Keratinocyte (primary cell): ENCODE data around the gene RUVBL2. TPM values are rescaled to one million over a fixed set of nuclear protein-coding genes. Genes with fewer than 3 reads are reported as not detected.
A peak's percentile ranks its signal among the peaks of the same experiment; 100 is the strongest.

ENCODE experiments used
- DNase-seq: peaks from one replicate; pipeline ENCODE4 v3.0.0-alpha.2; 2011; ENCODE audit warnings: low read depth, missing footprints, low spot score
- FAIRE-seq: peaks from 2 replicates; lab custom pipeline; 2011; peaks lifted over from hg19 to GRCh38; lab: Jason Lieb, UNC
- H2AFZ ChIP-seq: 2 replicates; pipeline ENCODE4 v1.6.0; 2012; ENCODE audit warnings: low read length, control low read depth, inconsistent platforms; ENCODE audit not compliant: control insufficient read depth
- H3K27ac ChIP-seq: 2 replicates; pipeline ENCODE4 v1.5.1; 2011; ENCODE audit warnings: low read length; ENCODE audit not compliant: control insufficient read depth, insufficient read depth
- H3K27me3 ChIP-seq: 3 replicates; pipeline ENCODE4 v1.6.0; 2011; ENCODE audit warnings: low read length; ENCODE audit not compliant: control insufficient read depth, insufficient read depth; ENCODE audit errors: extremely low read depth
- H3K36me3 ChIP-seq, 2 experiments: 2 replicates in 1 of 2; 3 replicates in 1 of 2; pipeline ENCODE4 v1.5.1; 2011; ENCODE audit warnings: low read length in 2 of 2, mild to moderate bottlenecking in 1 of 2; ENCODE audit not compliant: control insufficient read depth in 2 of 2, insufficient read depth in 2 of 2; ENCODE audit errors: extremely low read depth in 1 of 2
- H3K4me1 ChIP-seq: 3 replicates; pipeline ENCODE4 v1.5.1; 2011; ENCODE audit warnings: low read length; ENCODE audit not compliant: control insufficient read depth, insufficient read depth; ENCODE audit errors: extremely low read depth
- H3K4me2 ChIP-seq: 3 replicates; pipeline ENCODE4 v1.6.0; 2011; ENCODE audit warnings: low read depth, low read length; ENCODE audit not compliant: control insufficient read depth, insufficient read depth; ENCODE audit errors: extremely low read depth
- H3K4me3 ChIP-seq, 3 experiments: fragments of 200-600 bp in 1 of 3; sonication (generic) in 1 of 3; 2 replicates in 2 of 3; 3 replicates in 1 of 3; pipeline ENCODE4 v1.5.1; 2011 to 2016; ENCODE audit warnings: low read length in 3 of 3, mild to moderate bottlenecking in 3 of 3, control low read depth in 2 of 3, inconsistent platforms in 1 of 3, low read depth in 1 of 3, mixed read lengths in 1 of 3, mixed run types in 1 of 3, moderate library complexity in 1 of 3; ENCODE audit not compliant: control insufficient read depth in 2 of 3, insufficient read depth in 2 of 3; ENCODE audit errors: extremely low read depth in 1 of 3
- H3K79me2 ChIP-seq: 2 replicates; pipeline ENCODE4 v1.6.0; 2012; ENCODE audit warnings: low read length; ENCODE audit not compliant: control insufficient read depth, insufficient read depth
- H3K9ac ChIP-seq: 3 replicates; pipeline ENCODE4 v1.6.0; 2011; ENCODE audit warnings: low read length; ENCODE audit not compliant: control insufficient read depth, insufficient read depth; ENCODE audit errors: extremely low read depth
- H3K9me1 ChIP-seq: 3 replicates; pipeline ENCODE4 v1.6.0; 2011; ENCODE audit warnings: low read length; ENCODE audit not compliant: control insufficient read depth, insufficient read depth; ENCODE audit errors: extremely low read depth
- H3K9me3 ChIP-seq: 2 replicates; pipeline ENCODE4 v1.5.1; 2012; ENCODE audit warnings: low read depth, low read length; ENCODE audit not compliant: control insufficient read depth
- H4K20me1 ChIP-seq: 3 replicates; pipeline ENCODE4 v1.6.0; 2011; ENCODE audit warnings: low read length; ENCODE audit not compliant: control insufficient read depth, insufficient read depth; ENCODE audit errors: extremely low read depth
- EZH2 ChIP-seq: IDR thresholded peaks from one replicate; pipeline ENCODE4 v1.6.1; 2012; ENCODE audit warnings: inconsistent platforms, mild to moderate bottlenecking, low read length, moderate library complexity
- dilution Hi-C: fragments of 300-500 bp; cut with MboI; formaldehyde crosslinking; loops from one replicate; pipeline ENCODE4 v1.7.0; 2020; ENCODE audit warnings: low sequenced_read_pairs; ENCODE audit not compliant: extremely low pct_ligation_motif_present
- polyA plus RNA-seq, 5 experiments: library from polyadenylated mRNA; depleted of rRNA in 3 of 5; stranded (reverse) in 3 of 5; stranded (forward) in 1 of 5; unstranded in 1 of 5; fragments of >200 nt; gene quantifications; 1 replicate in 1 of 5; 2 replicates in 3 of 5; 3 replicates in 1 of 5; pipeline versions ENCODE4 v1.2.1 to v1.2.3, GENCODE V29; 2011 to 2012; ENCODE audit warnings: missing spikeins in 2 of 5, low read depth in 1 of 5, low replicate concordance in 1 of 5
- TF ChIP-seq, protein P1 (sequence below), 3 experiments: IDR thresholded peaks in 1 of 3; conservative IDR thresholded peaks in 1 of 3; optimal IDR thresholded peaks in 1 of 3; 2 replicates in 2 of 3; 3 replicates in 1 of 3; pipeline versions ENCODE3 to v1.5.1; 2011; ENCODE audit warnings: low read length in 3 of 3, mild to moderate bottlenecking in 3 of 3, moderate library complexity in 2 of 3, control low read depth in 1 of 3, inconsistent platforms in 1 of 3; ENCODE audit not compliant: insufficient read depth in 2 of 3; ENCODE audit errors: extremely low read depth in 1 of 3

The RUVBL2 gene
- polyA plus RNA-seq, 1 donor (not counting 4 experiments of a cell fraction or from before 2014, with no cell fraction given) = 126 TPM

GRCh38 chr19:48975947-48976847 lies 17.5 kb upstream of the RUVBL2 start:
- H3K27ac ChIP-seq = no peak overlapping the region
- H3K9me3 ChIP-seq = no peaks in the 10 kb centered on the region
- no peak overlapping the region for H2AFZ ChIP-seq
- FAIRE-seq (no peak), DNase-seq (no peak)
- H3K9ac ChIP-seq = no peak overlapping the region
- no peak for TF ChIP-seq EZH2
- TF ChIP-seq, protein P1, sequence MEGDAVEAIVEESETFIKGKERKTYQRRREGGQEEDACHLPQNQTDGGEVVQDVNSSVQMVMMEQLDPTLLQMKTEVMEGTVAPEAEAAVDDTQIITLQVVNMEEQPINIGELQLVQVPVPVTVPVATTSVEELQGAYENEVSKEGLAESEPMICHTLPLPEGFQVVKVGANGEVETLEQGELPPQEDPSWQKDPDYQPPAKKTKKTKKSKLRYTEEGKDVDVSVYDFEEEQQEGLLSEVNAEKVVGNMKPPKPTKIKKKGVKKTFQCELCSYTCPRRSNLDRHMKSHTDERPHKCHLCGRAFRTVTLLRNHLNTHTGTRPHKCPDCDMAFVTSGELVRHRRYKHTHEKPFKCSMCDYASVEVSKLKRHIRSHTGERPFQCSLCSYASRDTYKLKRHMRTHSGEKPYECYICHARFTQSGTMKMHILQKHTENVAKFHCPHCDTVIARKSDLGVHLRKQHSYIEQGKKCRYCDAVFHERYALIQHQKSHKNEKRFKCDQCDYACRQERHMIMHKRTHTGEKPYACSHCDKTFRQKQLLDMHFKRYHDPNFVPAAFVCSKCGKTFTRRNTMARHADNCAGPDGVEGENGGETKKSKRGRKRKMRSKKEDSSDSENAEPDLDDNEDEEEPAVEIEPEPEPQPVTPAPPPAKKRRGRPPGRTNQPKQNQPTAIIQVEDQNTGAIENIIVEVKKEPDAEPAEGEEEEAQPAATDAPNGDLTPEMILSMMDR (optimal IDR thresholded peaks at IDR 0.05 in 1 of 3, IDR thresholded peaks at IDR 0.05 in 1 of 3, conservative IDR thresholded peaks at IDR 0.05 in 1 of 3; ENCODE audit: extremely low read depth in 1 of 3, insufficient read depth in 2 of 3, low read length in 3 of 3) = peak in 1 of 3 experiments; percentile 5
- no peak overlapping the region for H3K4me3 ChIP-seq
- H3K9me1 ChIP-seq = no peaks in the 10 kb centered on the region
- H3K79me2 ChIP-seq = no peaks in the 10 kb centered on the region
- no peaks in the 10 kb centered on the region for H3K27me3 ChIP-seq
- dilution Hi-C loops = no loop called here
- peaks cover 16% of the 10 kb centered on the region for H3K4me1 ChIP-seq
- H3K4me2 ChIP-seq = no peak overlapping the region
- no peaks in the 10 kb centered on the region for H4K20me1 ChIP-seq
- H3K36me3 ChIP-seq = peaks cover 22 to 24% of the 10 kb centered on the region in 2 experiments

DNA sequence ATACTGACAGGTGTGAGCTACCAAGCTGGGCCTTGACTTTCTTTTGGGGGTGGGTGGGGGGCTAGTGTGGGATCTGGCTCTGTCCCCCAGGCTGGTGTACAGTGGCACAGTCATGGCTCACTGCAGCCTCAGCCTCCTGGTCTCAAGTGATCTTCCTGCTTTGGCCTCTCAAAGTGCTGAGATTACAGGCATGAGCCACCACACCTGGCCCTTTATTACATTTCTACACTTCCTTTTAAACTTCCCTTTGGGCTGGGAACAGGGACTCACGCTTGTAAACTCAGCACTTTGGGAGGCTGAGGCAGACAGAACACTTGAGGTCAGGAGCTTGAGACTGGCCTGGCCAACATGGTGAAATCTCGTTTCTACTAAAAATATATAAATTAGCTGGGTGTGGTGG lies 16.6 kb upstream of the RUVBL2 start:
- dilution Hi-C loops = no loop called here
- H3K27ac ChIP-seq = no peak overlapping the region
- peaks cover 28 to 30% of the 10 kb centered on the region in 2 experiments for H3K36me3 ChIP-seq
- DNase-seq (no peak), FAIRE-seq (no peak)
- no peaks in the 10 kb centered on the region for H3K9me1 ChIP-seq
- no peaks in the 10 kb centered on the region for H4K20me1 ChIP-seq
- no peaks in the 10 kb centered on the region for H3K27me3 ChIP-seq
- peaks cover 16% of the 10 kb centered on the region for H3K4me1 ChIP-seq
- H3K9me3 ChIP-seq = no peaks in the 10 kb centered on the region
- H3K9ac ChIP-seq = no peak overlapping the region
- no peak overlapping the region for H2AFZ ChIP-seq
- no peak overlapping the region for H3K4me2 ChIP-seq
- H3K4me3 ChIP-seq = no peak overlapping the region
- TF ChIP-seq EZH2 = no peak
- TF ChIP-seq, protein P1 (optimal IDR thresholded peaks at IDR 0.05 in 1 of 3, IDR thresholded peaks at IDR 0.05 in 1 of 3, conservative IDR thresholded peaks at IDR 0.05 in 1 of 3; ENCODE audit: extremely low read depth in 1 of 3, insufficient read depth in 2 of 3, low read length in 3 of 3) = no peak
- H3K79me2 ChIP-seq = no peaks in the 10 kb centered on the region
